GM21381 (cell line): ENCODE measurements around the gene ADCY3.

Experiments used
- ATAC-seq: cut with Tn5 transposase; IDR thresholded peaks from one replicate; pipeline ENCODE4 v1.9.1; 2021; ENCODE audit warnings: mild to moderate bottlenecking, moderate library complexity; ENCODE audit not compliant: unreplicated experiment

The ADCY3 gene

DNA sequence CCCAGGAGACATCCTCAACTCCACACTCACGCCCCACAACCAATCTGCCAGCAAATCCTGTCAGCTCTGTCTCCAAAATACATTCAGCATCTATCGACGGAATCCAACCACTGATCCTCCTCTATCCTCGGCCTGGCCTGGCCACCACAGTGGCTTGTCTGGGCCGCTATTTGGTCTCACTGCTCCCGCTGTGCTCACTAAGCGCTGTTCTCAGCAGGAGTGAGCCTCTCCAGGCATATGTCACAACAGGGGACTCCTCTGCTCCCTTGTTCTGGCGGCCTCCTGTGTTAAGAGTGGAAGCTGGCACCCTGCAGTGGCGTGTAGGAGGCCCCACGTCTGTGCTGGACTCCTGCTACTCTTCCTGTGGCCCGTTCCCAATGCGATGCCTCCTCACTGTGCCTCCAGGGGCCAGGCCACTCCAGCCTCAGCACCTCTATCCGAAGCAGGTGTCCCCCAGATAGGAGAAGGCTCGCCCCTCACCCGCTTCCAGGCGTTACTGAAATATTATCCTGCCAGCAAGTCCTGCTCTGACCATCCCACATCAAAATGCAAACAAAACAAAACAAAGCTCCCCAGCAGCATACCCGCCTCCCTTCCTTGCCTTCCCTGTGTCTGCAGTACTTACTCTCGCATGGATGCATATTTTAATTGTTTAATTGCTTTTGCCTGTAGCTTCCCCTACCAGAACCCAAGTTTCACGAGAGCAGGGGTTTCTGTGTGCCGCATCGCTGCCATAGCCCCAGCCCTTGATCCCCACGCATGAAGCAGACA lies 86.9 kb downstream of the ADCY3 start:
- ATAC-seq, result no peak

- no peak for ATAC-seq
Measured at GRCh38 chr2:24832521-24832920, 87.5 kb downstream of the ADCY3 start.

DNA sequence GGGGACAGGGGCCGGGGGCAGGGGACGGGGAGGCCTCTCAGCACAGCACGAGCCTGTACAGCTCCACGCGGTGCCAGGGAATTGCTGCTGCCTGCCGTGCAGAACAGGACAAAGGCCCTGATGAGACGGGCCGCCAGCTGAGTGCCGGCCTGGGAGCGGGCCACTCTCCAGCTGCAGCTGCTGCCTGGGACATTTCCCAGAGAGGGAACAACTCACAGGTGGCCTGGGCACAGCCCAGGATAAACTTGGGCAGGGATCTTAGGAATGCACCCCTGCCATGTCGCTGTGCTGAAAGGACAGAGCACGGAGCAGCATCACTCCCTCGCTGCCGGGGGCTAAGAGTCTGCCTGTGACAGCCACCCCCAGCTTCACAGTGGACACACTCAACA lies 88.0 kb downstream of the ADCY3 start:
- no peak for ATAC-seq

- ATAC-seq, result no peak
Measured at GRCh38 chr2:24831221-24832072, 88.6 kb downstream of the ADCY3 start.

GRCh38 chr2:24830786-24831185 lies 89.3 kb downstream of the ADCY3 start:
- no peak for ATAC-seq

DNA sequence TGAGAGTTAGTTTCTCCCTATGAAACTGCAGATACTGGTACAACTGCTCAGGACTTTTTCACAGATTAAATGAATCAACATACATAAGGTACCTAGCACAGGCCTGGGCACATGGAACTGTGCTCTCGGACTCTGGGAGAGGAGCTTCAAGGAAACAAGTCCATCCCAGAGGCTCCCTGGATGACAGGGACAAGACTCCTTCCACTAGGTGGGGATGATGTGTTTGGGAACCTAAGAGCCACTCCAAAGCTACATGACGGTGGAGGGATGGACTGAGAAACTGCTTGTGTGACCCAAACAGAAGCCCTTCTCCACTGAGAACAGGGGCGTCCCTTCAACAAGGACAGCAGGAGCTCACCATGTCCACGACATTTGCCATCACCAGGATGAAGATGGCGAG lies 89.7 kb downstream of the ADCY3 start:
- no peak for ATAC-seq

GRCh38 chr2:24828238-24828996 lies 91.6 kb downstream of the ADCY3 start:
- ATAC-seq, result no peak

- ATAC-seq, result peak; percentile 66
Measured at GRCh38 chr2:24827321-24828237, 92.5 kb downstream of the ADCY3 start.

- ATAC-seq, result no peak
Measured at GRCh38 chr2:24826773-24827145, 93.3 kb downstream of the ADCY3 start.

- ATAC-seq, result no peak
Measured at GRCh38 chr2:24825883-24826772, 93.9 kb downstream of the ADCY3 start.

DNA sequence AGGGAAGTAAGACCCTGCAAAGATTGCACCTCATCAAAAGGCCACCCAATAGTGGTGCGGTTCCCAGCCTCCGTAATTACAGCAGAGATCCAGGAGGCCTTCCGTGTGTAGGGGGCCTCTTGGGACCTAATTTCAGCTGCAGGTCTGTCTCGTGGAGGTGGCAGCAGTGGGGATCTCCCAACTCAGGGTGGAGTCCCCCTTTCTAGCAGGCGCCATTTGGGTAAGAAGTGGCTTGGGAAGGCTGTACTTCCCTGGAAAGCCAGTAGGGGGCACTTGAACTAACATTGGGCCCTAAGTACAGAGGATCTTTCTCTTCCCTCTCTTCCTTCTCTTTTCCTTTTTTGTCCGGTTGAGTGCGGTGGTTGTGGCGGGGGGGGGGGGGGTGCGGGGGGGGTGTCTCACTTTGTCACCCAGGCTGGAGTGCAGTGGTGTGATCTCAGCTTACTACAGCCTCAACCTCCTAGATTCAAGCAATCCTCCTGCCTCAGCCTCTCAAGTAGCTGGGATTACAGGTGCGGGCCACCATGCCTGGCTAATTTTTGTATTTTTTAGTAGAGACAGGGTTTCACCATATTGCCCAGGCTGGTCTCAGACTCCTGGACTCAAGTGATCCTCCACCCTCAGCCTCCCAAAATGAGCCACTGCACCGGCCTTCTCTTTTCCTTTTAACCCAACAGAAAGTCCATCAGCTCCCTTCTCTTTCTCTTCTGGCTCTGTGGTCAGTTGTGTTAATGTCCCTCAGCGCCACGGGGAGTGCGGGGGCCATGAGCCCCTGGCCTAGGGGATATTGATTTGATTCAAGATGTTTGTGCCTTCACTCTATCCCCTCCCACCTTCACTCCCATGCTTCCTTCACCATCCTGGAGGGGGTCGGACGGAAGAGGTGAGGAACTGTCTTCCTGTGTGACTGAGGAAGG lies 94.8 kb downstream of the ADCY3 start:
- ATAC-seq, result no peak

- ATAC-seq, result no peak
Measured at GRCh38 chr2:24824071-24824588, 95.9 kb downstream of the ADCY3 start.

GRCh38 chr2:24822049-24822706 lies 97.9 kb downstream of the ADCY3 start:
- no peak for ATAC-seq

DNA sequence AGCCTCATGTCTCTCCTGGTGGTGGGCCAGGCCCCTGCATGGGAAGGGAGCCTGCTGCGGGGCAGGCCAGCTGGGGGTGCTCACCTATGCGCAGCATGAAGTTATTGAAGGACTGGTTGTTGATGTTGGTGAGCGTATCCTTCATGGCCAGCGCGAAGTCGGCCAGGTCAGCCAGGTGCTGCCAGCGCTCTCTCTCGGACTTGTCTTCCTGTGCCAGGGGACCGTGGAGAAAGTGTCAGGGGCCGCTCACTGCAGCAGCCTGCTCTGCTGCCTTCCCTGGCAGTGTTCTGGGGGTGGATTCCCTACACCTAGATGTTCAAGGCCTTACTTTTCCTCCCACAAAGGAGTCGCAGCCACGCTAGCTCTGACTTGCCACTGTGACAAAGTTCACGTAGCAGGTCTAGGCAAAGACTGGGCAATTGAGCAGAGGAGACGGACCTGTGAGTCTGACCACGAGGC lies 98.6 kb downstream of the ADCY3 start:
- ATAC-seq, result no peak

DNA sequence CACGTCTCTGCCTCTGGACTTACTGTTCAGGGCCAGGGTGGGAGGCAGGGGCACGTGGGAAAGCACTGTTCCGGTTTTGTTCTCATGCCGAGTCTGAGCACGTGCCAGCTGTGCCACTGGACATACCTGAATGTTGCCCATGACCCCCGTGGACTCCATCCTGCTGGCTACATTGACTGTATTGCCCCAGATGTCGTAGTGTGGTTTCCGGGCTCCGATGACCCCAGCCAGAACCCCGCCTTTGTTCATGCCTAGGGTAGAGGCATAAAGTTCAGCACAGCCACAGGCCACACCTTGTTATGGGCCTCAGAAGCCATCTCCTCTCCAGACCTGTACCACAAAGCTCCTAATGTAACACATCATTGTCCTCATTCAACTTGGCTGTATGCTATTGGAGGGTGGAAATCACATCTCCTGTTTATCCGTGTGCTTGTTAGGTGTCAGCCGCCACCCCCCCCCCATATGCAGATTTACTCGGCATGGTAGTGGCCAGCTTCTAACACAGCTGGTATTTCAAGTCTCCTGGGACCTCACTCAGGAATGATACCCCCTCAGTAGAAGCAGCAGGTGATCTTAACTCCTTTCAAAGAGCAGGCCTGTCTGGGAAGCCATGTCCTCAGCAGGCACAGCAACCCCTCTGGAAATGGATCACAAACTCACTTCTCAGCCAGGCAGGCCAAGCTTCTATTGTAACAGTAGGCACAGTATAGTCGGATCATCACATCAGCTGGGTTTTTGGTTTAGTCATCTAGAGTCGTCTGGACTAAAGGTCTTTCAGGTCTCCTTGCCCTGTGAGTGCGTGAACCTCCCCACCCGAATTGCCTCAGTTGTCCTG lies 99.2 kb downstream of the ADCY3 start:
- ATAC-seq, result no peak

- no peak for ATAC-seq
Measured at GRCh38 chr2:24820175-24820513, 99.9 kb downstream of the ADCY3 start.
